Kidney tubule cell (primary cell): ENCODE results near the gene ATP2A3.
A peak's percentile ranks its signal among the peaks of the same experiment; 100 is the strongest.

Source experiments
- DNase-seq: peaks from one replicate; pipeline ENCODE4 v3.0.0-alpha.2; 2018; ENCODE audit warnings: low spot score

Gene ATP2A3

DNA sequence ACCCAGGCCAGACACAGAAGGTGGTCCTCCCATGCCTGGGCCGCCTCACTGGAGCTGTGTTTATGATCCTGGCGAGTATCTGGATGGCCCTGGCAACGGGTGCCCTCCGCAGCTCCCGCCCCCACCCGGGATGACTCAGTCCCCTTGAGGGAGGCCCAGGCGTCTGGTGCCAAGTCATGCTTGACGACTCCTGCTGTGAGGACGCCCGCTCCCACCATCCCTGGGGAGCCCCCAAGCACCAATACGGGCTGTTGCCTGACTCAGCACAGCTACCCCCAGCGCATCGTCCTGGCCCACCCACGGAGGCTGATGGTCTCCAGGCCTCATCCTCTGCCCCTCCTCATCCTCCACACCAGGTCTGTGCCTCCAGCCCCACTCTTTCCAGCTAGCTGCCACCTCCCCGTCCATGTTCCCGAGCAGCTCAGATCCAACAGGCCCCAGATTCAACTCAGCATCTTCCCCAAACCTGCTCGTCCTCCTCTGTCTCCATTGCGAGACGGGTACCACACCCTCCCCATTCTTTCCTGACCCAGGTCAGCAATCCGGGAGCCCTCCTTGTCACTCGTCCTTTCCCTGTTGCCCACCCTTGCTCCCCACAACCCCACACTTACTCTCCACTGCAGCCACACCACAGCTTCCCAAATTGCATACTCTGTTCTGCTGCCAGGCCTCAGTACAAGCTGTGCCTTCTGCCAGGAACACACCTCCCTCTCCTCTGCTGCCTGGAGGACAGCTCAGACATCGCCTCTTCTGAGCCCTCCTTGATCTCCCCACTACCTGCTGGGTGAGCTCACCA, 74.0 kb downstream of the ATP2A3 start:
- DNase-seq = peak; percentile 95

DNA sequence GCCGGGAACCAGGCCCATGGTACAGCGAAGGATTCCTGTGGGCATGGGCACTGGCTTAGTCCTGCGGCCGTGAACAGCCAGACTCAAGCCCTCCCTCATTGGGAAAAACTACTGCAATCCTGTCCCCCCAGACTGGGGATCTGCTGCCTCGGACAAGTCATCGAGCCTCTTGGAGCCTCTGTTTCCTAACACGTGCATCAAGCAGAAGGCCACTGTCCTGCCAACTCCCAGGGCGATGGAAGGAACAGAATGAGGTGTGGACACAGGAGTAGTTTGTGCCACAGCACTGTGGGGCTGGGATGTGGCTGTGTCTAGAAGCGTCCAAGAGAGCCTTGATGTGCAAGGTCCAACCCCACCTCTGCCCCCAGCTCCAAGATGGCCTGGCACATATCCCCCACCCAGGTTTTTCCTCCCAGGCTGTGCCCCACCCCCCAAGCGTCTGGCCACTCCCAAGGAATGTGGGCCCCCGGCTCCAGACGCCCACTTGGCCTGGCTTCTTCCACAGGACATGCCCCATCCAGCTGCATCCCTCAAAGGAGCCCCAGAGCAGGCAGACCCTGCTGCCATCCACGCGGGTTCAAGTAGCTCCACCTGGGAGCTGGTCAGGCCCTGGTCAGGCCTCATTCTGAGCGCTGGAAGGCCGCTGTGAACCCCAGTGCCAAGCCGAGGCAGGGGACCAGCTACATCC, 74.8 kb downstream of the ATP2A3 start:
- DNase-seq = no peak

DNA sequence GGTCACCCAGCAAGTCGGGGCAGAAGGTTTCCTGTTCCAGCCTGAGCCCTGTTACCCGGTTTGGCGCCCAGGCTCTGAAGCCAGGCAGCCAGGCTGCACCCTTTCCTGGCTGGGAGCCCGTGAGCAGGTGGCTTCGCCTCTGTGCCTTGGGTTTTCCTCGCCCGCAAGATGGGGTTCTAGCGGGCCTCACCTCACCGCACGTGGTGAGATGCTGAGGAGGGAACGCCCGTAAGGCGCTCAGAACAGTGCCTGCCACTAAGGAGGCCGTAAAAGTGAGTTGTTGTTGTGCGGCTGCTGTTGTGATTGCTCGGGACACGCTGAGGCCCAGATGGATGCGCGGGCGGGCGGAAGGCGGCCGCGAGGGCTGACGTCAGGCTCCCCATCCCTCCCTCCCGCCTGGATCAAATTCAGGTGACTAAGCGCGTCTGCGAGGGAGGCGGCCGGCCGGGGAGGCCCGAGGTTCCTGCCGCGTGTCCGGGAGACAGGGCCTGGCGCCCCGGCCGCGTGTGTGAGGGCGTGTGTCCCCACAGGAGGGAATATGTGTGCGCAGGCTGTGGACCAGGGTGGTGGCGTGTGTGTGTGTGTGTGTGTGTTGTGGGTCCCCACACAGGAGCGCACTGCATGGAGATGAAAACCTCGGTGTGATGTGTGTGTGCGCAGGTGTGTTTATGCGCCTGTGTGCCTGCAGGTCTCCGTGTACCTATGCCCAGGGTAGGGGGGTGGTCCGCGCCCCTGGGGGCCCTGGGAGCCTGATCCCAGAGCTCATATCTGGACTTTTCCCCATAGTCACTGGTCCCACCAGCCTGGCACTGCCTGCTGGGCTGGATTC, 75.7 kb downstream of the ATP2A3 start:
- DNase-seq = peak; percentile 88

DNA sequence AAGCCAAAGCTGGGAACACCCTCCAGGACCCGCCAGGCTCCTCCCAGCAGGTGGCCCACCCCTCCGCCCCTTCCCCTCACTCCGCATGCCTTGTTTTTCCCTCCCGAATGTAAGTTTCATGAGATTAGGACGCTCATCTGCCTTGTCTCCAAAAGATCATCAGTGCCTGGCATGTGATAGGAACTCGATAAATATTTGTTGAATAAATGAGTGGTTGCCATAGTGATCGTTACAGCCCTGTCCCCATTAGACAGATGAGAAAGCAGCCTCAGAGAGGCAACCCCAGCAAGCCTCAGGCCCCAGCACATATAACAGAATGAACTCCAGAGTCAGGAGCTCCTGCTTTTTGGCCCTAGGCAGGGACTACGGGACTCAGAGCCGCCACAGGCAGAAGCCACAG, 76.4 kb downstream of the ATP2A3 start:
- no peak for DNase-seq

DNA sequence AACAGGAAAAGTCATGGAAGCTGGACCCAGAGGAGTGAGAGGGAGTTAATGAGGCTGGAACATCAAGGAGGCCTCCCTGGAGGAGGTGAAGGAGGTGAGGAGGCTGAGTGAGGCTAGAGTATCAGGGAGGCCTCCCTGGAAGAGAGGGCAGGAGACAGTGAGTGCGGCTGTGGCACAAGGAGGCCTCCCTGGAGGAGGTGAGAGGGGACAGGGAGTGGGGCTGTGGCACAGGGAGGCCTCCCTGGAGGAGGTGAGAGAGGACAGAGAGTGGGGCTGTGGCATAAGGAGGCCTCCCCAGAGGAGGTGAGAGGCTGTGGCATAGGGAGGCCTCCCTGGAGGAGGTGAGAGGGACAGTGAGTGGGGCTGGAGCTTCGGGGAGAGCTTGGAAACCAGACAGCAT, 76.8 kb downstream of the ATP2A3 start:
- no peak for DNase-seq

DNA sequence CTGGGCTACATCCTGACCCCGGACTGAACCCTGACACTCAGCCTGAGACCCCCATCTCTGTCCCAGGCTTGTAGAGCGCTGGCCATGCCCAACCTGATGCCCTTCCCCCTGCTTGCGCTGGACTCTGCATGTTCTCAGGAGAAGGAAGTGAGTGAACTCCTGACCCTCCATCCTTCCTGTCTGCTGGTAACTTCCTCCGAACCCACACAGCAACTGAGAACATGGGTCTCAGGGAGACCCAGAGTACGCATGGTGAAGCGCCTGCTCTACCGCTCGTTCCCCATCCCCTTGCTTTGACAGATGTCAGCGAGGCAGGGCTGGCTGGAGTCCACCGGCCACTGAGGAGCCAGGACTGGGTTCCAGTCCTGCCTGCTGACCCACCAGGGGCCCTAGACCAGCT, 77.5 kb downstream of the ATP2A3 start:
- no peak for DNase-seq

DNA sequence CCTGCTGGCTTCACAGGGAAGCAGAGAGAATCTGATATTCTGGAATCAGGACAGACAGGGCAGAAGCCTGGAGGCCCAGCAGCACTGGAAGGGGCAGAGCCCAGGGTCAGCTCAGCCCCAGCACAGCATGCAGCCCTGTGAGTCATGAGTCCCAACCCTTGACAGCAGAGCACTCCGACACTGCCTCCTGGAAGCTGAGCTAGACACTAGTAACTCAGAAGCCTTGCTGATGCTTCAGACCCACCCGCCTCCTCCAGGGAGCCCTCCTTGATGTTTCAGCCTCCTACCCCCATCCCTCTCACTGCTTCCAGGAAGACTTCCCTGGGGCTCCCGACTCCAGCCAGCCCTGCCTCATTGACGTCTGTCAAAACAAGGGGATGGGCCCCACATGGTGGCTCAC, 78.3 kb downstream of the ATP2A3 start:
- peak; percentile 61 for DNase-seq

DNA sequence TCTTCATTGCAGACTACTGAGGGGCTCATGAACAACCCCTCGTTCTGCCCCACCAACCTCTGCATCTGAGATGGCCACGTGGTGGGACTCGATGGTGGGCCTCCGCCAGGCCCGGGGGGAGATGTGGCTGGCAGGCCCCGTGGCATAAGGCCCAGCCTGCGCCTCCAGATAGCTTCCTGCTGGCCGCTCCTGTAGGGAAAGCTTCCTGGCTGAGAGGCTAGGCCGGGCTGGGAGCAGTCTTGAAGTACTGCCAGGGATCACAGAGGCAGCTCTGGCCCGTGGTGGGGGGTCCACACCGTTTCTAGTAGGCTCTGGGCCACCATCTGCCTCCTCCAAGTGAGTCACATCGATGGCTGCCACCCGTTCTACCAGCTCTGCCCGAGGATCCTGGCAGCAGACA, 79.0 kb downstream of the ATP2A3 start:
- DNase-seq = no peak

DNA sequence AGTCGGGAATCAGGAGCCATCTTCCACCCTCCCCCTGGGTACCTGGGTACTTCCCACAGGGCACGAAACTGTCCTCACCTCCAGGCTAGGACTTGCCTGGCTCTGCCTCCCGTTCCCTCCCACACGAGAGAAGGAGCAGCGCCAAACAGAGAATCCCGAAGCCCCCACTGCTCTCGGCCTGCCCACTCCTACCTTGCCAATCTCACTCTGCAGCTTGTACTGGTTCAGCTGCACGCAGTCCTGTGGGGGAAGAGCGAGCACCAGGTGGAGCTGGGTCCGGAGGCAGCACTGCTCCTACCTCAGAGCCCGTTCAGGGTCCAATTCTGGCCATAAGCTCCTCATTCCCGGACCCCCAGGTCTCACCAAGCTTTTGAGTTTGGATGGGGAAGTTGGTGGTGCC, 80.0 kb downstream of the ATP2A3 start:
- DNase-seq = no peak

DNA sequence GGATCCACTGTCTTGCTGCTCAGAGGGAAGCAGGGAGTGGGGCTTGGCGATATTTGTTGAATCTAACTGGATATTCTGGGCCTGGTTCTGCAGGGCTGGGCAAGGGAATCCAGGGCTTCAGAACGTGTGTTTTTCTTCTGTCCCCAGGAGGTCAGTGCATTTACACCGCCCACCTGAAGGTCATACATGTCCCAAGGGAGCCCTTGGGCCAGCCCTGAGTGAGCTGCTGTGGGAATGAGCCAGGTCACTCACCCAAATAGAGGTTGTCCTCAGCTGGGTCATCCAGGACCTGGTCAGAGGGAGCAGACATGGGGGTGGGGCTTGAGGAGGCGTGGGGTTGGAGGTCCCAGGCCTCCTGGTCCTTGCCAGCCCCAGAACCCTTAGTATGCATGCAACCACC, 82.0 kb downstream of the ATP2A3 start:
- DNase-seq = no peak

DNA sequence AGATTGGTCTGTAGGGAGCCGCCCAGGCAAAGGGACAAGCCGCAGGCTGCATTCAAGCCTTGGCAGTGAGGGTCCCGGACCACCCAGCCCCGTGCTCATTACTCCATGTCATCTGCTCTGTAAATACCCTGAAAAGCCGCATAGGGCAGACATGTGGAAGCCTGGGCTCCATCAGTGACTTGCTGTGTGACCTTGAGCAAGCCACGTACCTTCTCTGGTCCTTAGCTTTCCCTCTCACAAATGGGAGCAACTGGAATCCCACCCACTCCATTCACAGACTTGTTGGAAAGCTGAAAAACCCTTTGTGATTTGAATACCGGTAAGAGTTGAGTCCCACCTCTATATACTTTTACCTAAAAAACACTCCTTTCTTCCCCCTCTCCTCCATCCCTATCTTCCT, 83.3 kb downstream of the ATP2A3 start:
- no peak for DNase-seq

DNA sequence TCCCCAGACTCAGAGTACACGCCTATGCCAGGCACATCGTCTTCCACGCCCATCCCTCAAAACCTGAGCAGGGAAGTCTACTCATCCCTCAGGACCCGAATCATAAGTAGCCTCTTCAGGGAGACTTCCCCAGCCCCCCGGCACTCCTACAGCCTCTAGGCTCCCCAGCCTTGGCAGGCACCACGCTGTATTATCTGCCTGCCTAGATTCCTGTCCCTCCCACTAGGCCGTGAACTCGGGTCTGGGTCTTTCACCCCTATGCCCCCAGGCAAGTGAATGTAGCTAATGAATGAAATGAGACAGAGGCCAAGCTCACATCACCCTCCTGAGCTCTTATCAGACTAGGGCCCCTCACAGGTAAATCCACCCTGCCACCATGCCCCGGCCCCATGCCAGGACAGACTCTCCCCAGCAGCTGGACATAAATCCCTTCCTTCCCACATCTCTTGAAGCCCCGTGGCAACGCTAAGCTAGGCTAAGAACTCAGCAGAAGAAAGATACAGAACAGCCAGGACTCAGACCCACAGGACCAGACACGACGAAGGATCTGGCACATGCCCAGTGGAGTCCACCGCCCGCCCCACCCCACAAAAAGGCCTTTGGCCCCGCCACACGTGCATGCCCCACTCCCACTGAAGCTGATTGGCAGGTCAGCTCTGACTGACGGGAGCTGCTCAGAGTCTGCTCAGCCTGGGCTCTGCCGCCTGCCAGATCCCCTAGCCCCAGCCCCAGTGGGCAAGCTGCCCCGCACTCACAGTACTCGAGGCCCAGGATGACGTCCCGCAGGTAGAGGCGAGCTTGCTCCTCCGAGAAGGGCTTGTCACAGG, 84.4 kb downstream of the ATP2A3 start:
- no peak for DNase-seq

DNA sequence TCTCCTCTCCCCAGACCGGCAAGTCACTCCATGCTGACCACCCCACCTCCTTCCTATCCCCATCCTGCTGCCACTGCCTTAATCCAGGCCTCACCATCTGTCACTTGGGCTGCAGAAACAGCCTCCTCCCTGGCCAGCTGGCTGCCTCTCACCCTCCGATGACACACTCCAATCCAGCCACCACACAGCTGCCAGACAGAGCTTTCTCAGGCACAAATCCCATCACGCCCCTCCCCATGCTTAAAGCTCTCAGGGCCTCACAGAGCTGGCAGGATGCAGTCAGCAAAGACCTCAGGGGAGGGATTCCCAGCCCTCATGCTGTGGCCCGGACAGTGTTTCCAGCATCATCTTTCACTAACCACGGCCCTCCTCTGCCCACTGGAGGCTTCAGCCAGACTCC, 85.1 kb downstream of the ATP2A3 start:
- DNase-seq = no peak

DNA sequence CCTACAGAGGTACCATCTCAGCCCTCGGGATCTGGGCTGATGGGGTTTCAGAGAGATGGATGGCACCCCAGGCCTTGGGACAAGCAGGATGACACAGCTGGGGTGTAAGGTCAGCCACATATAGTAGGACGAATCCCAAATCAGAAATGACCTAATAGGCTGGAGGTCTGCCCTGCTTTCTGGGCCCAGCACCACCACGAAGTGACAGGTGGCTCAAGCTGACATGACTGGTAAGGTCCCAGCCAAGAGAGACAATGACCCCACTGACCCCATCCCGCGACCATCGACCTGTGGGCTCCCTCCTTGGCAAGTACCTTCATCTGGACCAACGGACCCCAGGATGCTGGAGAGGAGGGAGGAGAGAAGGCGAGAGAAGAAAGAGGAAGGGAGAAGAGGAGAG, 87.0 kb downstream of the ATP2A3 start:
- DNase-seq = no peak

DNA sequence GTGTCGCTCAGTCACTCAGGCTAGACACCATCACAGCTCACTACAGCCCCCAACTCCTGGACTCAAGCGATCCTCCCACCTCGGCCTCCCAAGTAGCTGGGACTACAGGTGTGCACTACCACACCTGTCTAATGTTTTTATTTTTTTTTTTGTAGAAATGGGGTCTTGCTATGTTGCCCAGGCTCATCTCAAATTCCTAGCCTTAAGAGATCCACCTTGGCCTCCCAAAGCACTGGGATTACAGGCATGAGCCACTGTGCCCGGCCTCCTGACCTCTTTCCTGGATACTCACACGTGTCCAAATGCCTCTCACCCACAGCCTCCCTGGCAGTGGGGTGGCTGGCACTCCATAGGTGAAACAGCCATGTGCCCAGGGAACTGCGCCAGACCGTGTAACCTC, 88.9 kb downstream of the ATP2A3 start:
- no peak for DNase-seq
